Astrocyte of the spinal cord (primary cell): Measurements from ENCODE around the gene PROB1.

Experiments used
- DNase-seq: peaks from one replicate; pipeline ENCODE4 v3.0.0; 2011; ENCODE audit warnings: low read depth, low spot score
- H3K4me3 ChIP-seq: 2 replicates; pipeline ENCODE4 v1.5.1; 2011; ENCODE audit warnings: low read depth, mild to moderate bottlenecking, low read length, moderate library complexity
- CTCF ChIP-seq: IDR thresholded peaks from 2 replicates; pipeline ENCODE4 v1.5.1; 2012; ENCODE audit warnings: low read depth, mild to moderate bottlenecking, low read length, inconsistent platforms
- in situ Hi-C: cut with HindIII; loops from 2 replicates; pipeline ENCODE4 v1.10.0; 2017; ENCODE audit warnings: low sequenced_read_pairs

The PROB1 gene

GRCh38 chr5:139401546-139401945, 6.6 kb upstream of the PROB1 start:
- DNase-seq: no peak
- TF ChIP-seq CTCF: no peak
- no peak overlapping the region for H3K4me3 ChIP-seq
- in situ Hi-C loops: loop anchor here (25.0 kb wide), 1 partner anchor 111 kb away; no protein-coding TSS in a partner anchor

GRCh38 chr5:139399501-139400121, 4.7 kb upstream of the PROB1 start:
- no peak for DNase-seq
- H3K4me3 ChIP-seq: no peak overlapping the region
- no peak for TF ChIP-seq CTCF
- in situ Hi-C loops: loop anchor here (25.0 kb wide), 1 partner anchor 113 kb away; no protein-coding TSS in a partner anchor

GRCh38 chr5:139397921-139398320, 3.0 kb upstream of the PROB1 start:
- no peak for DNase-seq
- TF ChIP-seq CTCF: no peak
- H3K4me3 ChIP-seq: no peak overlapping the region
- in situ Hi-C loops: no loop called here

- in situ Hi-C loops: no loop called here
- no peak overlapping the region for H3K4me3 ChIP-seq
- DNase-seq: no peak
- TF ChIP-seq CTCF: no peak
Observed at GRCh38 chr5:139396691-139397090, 1.8 kb upstream of the PROB1 start.

- no peak overlapping the region for H3K4me3 ChIP-seq
- TF ChIP-seq CTCF: no peak
- in situ Hi-C loops: no loop called here
- no peak for DNase-seq
Observed at GRCh38 chr5:139395844-139396640, 1.1 kb upstream of the PROB1 start.

GRCh38 chr5:139394123-139394653, 716 bp downstream of the PROB1 start:
- H3K4me3 ChIP-seq: peak overlapping the region; percentile 32
- TF ChIP-seq CTCF: peak; percentile 46
- in situ Hi-C loops: no loop called here
- no peak for DNase-seq
